ENCODE results near the gene SBF2. TPM values are rescaled to one million over a fixed set of nuclear protein-coding genes. Genes with fewer than 3 reads are reported as not detected.
"Not testable (repeated sequence)": the region's sequence is repeated elsewhere in the genome, so short reads cannot be mapped to it uniquely, and the experiment has no call there.

SBF2 gene
- total RNA-seq, 1 donor from 2014 or later, result 38.5 TPM

DNA sequence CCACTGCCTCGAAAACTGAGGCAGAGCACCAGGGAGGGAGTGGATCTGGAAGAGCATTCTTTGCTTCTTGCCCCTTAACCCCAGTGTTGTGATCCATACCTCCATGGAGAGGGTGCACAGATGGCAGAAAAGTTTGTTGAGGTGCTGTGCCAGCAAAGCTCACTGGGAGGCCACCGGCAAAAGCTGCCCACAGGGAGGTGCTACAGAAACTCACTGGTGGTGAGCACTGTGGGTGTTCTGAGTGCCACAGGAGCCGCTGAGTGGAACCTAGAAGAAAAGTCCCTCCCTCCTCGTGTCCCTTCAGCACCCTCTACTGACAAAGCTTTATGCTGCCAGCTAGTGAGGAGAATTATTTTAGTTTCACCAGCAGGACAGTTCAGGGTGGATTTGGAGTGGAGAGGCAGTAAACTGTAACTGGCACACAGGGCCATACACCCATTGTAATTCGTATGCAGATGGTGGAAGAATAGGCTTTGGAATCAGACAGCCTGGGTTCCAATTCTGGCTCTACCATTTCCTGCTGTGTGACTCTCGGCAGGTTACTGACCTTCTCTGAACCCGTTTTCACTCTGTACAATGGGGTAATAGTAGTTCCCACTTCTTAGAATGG is 545.6 kb downstream of the SBF2 start:
- intact Hi-C loops (cut with DNase I), result no loop called here
- H3K9me3 ChIP-seq, result no peaks in the 10 kb centered on the region
- H3K27ac ChIP-seq, result peak overlapping the region; percentile 20
- H3K4me1 ChIP-seq, result peaks cover 15% of the 10 kb centered on the region
- no peaks in the 10 kb centered on the region for H3K27me3 ChIP-seq
- peak; percentile 70 for TF ChIP-seq CTCF (IDR thresholded peaks at IDR 0.05)
- ATAC-seq, result peak; percentile 97
- H3K36me3 ChIP-seq, result peaks cover 41% of the 10 kb centered on the region
- no peak overlapping the region for H3K4me3 ChIP-seq
- peak; percentile 75 for DNase-seq

DNA sequence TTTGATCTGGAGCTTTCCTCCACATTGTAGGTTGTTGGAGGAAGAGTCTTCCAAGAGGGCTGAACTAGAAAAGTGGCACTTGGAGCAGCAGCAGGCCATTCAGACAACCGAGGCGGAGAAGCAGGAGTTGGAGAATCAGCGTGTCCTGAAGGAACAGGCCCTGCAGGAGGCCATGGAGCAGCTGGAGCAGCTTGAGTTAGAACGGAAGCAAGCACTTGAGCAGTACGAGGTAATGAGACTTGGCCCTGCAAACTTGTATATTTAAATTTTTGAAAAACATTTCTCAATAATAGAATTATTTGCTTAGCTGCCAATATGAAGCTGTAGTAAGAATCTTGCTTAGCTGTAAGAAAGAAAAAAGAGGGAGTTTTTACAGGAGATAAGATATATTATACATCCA is 546.2 kb downstream of the SBF2 start:
- peak; percentile 77 for ATAC-seq

DNA sequence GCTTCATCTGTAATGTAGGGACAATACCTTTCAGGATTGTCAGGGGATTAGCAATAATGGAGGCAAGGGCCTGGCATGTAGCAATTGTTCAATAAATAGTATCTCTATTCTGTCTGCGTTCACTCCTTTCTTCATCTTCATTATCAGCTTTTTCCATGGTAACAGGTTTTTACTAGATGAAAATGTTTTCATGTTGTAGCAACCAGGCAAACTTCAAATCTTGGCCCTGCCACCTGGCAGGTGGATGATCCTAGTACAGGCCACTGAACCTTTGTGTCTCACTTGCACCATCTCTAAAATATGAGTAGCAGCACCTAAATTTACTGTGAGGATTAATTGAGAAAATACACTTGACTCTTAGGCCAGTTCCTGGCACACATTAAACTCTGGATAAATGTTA is 546.8 kb downstream of the SBF2 start:
- no peak for ATAC-seq
- intact Hi-C loops (cut with DNase I), result no loop called here
- peak overlapping the region; percentile 20 for H3K27ac ChIP-seq
- H3K9me3 ChIP-seq, result no peaks in the 10 kb centered on the region
- no peaks in the 10 kb centered on the region for H3K27me3 ChIP-seq
- peaks cover 15% of the 10 kb centered on the region for H3K4me1 ChIP-seq
- no peak for TF ChIP-seq CTCF (IDR thresholded peaks at IDR 0.05)
- DNase-seq, result no peak
- no peak overlapping the region for H3K4me3 ChIP-seq
- peaks cover 41% of the 10 kb centered on the region for H3K36me3 ChIP-seq

More for the DNA sequence above, 546.2 kb downstream of the SBF2 start:
- H3K4me3 ChIP-seq, result no peak overlapping the region
- H3K27ac ChIP-seq, result peak overlapping the region; percentile 20
- no peak for TF ChIP-seq CTCF (IDR thresholded peaks at IDR 0.05)
- peaks cover 41% of the 10 kb centered on the region for H3K36me3 ChIP-seq
- intact Hi-C loops (cut with DNase I), result no loop called here
- no peak for DNase-seq
- H3K9me3 ChIP-seq, result no peaks in the 10 kb centered on the region
- peaks cover 15% of the 10 kb centered on the region for H3K4me1 ChIP-seq
- no peaks in the 10 kb centered on the region for H3K27me3 ChIP-seq

GRCh38 chr11:9745411-9746211 is 548.4 kb downstream of the SBF2 start:
- peaks cover 46% of the 10 kb centered on the region for H3K36me3 ChIP-seq
- intact Hi-C loops (cut with DNase I), result no loop called here
- DNase-seq (no peak), ATAC-seq (no peak)
- H3K4me1 ChIP-seq, result peaks cover 21% of the 10 kb centered on the region
- H3K9me3 ChIP-seq, result no peaks in the 10 kb centered on the region
- H3K27me3 ChIP-seq, result no peaks in the 10 kb centered on the region
- H3K4me3 ChIP-seq, result no peak overlapping the region
- H3K27ac ChIP-seq, result no peak overlapping the region
- TF ChIP-seq CTCF (IDR thresholded peaks at IDR 0.05), result no peak

DNA sequence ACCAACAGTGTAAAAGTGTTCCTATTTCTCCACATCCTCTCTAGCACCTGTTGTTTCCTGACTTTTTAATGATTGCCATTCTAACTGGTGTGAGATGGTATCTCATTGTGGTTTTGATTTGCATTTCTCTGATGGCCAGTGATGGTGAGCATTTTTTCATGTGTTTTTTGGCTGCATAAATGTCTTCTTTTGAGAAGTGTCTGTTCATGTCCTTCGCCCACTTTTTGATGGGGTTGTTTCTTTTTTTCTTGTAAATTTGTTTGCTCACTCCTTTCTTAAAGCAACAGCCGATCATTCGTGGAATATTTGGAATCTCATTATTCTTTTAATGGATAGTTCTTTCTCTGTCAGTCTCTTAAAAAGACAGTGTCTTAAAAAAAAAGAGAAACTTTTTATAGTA is 550.5 kb downstream of the SBF2 start:
- H3K9me3 ChIP-seq; DNase-seq; ATAC-seq; H3K4me3 ChIP-seq; H3K27me3 ChIP-seq; H3K27ac ChIP-seq; intact Hi-C loops (cut with DNase I): not testable (repeated sequence)
- Histone ChIP-seq H3K36me3 (peaks cover 46% of the 10 kb centered on the region), H3K4me1 (peaks cover 36% of the 10 kb centered on the region)

DNA sequence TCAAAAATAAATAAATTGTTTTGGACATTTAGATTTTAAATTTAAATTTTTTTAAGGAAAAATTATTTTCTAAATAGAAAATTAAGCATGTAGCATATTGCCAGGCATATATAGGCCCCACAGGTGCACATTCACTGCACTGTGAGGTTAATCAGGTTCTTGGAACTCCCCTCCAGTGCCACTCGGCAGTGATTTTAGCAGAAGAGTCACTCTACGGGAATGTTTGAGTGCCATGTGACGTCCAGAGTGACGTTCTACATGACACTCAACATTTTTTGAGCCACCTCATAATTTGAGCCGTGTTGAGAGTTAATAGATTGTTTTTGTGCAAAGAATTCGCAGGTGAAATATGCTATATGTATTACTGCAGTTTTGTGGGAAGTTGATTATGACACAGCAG is 552.8 kb downstream of the SBF2 start:
- Histone ChIP-seq H3K9me3 (no peaks in the 10 kb centered on the region), H3K36me3 (peaks cover 55% of the 10 kb centered on the region), H3K4me1 (peaks cover 42% of the 10 kb centered on the region), H3K27ac (peak overlapping the region; percentile 42), H3K27me3 (no peaks in the 10 kb centered on the region), H3K4me3 (no peak overlapping the region)
- no peak for DNase-seq
- peak; percentile 72 for ATAC-seq
- intact Hi-C loops (cut with DNase I), result no loop called here
- no peak for TF ChIP-seq CTCF (IDR thresholded peaks at IDR 0.05)

All from upper lobe of right lung (tissue), 1 donor.